LoVo (cell line): Measurements from ENCODE around the gene STAB2.

Experiments used
- DNase-seq: peaks from one replicate; pipeline ENCODE4 v3.0.0-alpha.2; 2016; ENCODE audit warnings: low spot score

STAB2 gene

GRCh38 chr12:103586791-103587370, at the start of gene STAB2:
TSS of gene STAB2 (plus strand) at chr12:103587273. CDS start at chr12:103587477, 204 bp downstream.
- DNase-seq = no peak

DNA sequence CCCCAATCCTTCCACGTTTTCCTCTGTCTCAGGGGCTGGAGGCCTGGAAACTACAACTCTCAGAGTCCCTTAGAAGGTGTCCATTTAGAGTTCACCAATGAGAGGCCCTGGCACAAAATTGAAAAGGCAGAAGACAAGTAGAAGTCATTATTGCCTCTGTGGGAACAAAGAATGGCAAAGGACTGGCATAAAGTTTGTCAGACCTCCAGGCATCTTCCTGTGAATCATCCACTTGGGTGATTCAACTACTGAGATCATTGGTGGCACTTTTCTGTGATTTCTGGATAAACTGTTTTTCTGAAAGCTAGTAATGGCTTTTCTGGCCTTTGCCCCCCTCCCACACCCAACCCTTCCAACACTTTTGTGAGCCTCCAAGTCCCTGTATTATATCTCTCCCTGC, 48.7 kb upstream of the STAB2 start:
- DNase-seq = no peak

DNA sequence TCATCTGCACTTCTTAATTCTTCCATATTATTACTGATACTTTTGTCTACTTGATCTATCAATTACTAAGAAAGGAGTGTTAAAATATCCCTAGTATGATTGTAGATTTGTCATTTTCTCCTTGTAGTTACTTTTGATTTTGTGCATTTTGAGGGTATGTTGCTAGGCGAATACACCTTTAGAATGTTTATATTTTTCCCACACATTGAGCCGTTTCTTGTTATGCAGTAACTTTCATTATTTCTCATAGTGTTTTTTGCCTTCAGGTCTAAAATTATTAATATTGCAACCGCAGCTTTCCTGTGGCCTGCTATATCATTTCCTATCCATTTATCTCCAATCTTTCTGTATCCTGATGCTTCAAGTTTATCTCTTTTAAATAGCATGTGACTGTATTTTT, 46.8 kb upstream of the STAB2 start:
- DNase-seq = no peak

DNA sequence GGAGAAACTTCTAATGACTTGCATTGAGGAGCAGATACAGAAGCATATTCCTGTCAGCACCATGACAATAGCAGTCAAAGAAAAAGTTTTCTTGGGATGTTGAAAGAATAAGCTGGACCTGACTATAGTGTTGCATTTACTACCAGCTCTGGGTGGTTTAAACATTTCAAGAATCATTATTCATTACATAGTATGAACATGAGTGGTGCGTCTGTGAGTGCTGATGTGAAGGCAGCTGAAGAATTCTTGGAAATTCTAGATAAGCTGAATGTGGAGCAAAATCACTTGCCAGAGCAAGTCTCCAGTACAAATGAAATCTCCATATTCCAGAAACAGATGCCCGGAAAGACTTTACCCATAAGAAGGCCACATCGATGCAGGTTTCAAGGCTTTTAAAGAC, 45.0 kb upstream of the STAB2 start:
- DNase-seq = no peak

DNA sequence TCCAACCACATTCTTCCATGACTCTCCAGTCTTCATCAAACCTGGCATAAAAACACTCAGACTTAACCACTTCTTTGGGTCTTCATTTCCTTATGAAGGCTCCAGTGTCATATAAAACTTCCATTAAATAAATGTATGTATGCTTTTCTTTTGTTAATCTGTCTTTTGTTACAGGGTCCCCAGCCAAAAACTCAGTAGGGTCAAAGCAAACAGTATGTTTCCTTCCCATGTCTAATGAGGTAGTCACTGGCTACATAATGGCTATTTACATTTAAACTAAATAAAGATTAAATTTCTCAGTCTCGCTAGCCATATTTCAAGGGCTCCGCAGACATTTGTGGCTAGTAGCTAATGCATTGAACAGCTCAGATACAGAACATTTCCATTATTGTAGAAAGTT, 40.1 kb upstream of the STAB2 start:
- no peak for DNase-seq

DNA sequence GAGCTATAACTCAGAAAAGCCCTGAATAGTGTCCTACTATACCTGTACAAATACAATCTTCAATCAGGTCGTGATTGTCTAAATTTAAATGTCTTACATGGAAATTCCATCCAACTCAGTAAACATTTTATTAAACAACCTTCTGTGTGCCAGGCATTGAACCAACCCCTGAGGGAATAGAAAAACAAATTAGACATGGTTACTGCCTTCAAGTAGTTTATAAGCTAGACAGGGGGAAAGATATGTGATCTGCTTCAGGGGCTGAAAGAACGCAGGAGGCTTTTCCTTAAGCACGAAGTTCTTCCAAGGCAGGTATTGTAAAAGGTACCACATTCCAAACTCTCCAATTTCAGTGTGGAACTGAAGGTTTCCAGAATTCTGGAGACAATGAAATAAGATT, 39.7 kb upstream of the STAB2 start:
- DNase-seq = no peak

DNA sequence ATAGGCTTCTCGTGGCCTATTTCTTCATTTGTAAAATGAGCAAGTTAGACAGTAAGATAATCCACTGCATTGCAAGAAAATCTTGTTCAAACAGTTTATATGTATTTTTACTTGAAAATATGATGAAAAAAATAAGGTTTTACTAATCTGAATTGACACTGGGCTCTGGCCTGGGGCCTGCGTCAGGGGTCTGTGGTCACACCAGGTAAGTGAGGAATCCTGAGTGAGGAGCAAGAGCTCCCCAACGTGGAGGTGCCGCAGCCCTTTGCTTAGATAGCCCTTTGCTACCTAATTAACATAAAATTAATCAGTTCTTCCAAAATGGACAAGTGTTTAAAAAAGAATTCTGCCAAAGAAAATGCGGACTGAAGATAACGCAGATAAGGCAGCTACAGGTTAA, 39.1 kb upstream of the STAB2 start:
- DNase-seq = no peak

DNA sequence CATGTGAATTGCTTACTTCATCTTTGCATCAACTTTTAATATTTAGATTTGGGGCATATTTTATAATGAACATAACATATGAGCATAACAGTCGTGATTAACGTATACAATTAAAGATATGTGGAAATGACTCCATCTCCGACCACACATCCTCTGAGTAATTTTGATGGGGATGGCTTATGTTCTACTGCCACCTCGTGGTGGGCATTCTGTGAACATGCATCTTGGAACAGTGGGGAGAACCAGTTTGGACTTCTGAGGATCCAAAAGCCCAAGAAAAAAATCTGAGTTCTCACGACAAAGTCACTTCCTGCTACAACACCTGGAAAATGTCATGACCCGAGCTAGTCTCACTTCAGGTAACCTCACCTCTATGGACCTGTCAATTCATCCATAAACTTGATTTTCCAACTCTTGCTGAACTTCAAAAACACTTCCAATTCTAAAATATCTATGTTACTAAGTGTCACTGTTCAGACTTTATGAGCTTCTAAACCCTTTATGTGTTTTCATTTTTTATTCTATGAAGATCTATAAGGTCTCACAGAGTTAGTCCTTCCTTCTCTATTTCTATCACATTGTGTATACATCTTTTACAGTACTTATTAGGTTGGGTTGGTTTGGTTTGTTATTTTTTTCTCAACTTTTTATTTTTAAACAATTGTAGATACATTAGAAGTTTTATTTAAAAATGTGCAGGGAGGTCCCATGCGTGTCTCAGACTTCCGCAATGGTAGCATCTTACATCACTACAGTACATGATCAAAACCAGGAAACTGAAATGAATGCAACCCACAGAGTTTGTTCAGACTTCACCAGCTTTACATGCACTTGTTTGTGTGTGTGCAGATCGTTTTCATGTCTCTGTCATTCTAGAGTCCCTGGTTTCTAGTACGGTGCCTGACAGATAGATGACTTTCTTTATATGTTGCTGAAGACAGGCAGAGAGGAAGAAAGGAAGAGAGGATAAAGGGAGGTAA, 38.2 kb upstream of the STAB2 start:
- peak; percentile 72 for DNase-seq

GRCh38 chr12:103556890-103557627, 30.0 kb upstream of the STAB2 start:
- no peak for DNase-seq

DNA sequence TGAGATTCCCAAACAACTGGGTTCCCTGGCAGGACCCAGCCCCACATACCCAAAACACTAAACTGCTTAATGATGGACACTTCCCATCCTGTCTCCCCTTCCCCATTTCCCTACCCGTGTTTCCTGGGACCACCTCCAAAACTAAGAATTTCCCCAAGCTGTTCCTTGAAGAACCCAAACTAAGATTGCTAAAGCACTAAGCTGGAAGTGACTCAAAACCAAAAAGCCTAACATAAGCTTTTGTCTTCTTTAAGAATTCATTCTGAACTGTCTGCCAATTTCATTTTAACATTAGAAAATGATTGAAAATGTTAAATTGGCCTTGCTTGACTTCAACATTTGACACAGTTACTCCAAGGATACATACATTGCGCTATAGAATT, 29.5 kb upstream of the STAB2 start:
- DNase-seq = no peak

- DNase-seq = no peak
These were observed 28.2 kb upstream of the STAB2 start for GRCh38 chr12:103558879-103559278.

GRCh38 chr12:103560604-103561101, 26.4 kb upstream of the STAB2 start:
- peak; percentile 88 for DNase-seq

- no peak for DNase-seq
These were observed 25.9 kb upstream of the STAB2 start for GRCh38 chr12:103561174-103561573.

DNA sequence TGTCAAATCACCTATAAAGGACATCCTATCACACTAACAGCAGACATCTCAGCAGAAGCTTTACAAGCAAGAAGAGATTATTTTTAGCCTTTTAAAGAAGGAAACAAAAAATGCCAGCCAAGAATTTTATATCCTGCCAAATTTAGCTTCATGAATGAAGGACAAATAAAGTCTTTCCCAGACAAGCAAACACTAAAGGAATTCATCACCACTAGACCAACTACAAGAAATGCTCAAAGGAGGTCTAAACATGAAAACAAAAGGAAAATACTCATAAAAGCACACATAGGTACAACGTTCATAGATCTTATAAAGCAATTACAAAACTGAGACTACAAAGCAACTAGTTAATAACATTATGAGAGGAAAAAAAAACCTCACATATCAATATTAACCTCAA, 20.7 kb upstream of the STAB2 start:
- DNase-seq = no peak

DNA sequence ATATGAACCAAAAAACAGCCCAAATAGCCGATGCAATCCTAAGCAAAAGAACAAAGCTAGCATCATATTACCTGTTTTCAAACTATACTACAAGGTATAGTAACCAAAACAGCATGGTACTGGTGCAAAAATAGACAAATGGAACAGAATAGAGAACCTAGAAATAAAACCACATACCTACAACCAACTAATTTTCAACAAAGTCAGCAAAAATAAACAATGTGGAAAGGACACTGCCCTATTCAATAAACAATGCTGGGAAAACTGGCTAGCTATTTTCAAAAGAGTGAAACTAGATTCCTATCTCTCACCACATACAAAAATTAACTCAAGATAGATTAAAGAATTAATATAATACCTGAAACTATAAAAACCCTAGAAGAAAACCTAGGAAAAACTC, 17.8 kb upstream of the STAB2 start:
- no peak for DNase-seq

DNA sequence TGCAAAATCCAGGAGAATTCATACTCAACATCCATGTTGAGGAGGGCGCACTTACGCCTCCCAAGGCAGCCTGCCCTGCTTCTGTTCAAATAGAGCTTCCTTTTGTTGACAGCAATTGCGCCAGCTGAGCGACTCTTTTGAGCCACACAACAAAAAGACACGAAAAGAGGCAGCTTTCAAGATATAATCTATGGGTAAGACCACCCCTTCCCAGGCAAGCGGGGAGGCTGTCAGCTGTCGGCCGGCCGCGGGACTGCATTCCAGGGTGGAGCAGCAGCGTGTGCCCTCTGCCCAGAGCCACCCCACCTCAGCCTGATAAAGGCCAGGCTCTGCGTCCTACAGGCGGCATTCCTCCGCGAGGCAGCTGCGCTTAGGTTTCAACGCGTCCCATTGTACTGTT, 15.8 kb upstream of the STAB2 start:
- DNase-seq = peak; percentile 9

GRCh38 chr12:103572312-103573045, 14.6 kb upstream of the STAB2 start:
- no peak for DNase-seq

GRCh38 chr12:103573185-103573584, 13.9 kb upstream of the STAB2 start:
- no peak for DNase-seq

GRCh38 chr12:103578926-103579325, 8.1 kb upstream of the STAB2 start:
- no peak for DNase-seq

DNA sequence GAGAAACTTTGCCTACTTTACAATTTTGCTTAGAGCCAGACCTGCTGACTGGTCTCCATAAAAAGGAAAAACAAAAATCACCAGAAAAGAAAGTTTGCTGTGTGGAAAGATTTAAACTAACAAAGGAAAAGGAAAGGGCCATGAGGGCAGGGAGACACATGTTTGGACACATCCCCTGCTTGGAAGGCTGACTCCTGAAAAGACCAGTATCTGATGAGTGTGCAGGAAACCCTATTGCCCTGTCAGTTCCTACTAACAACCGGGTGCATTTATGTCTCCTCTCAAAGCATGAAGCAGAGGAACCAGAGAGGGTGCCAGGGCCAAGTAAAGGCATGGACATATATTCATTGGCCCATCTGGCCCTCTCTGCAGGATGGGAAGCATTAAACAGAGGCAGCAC, 7.0 kb upstream of the STAB2 start:
- no peak for DNase-seq

GRCh38 chr12:103583008-103583407, 4.1 kb upstream of the STAB2 start:
- DNase-seq = no peak

DNA sequence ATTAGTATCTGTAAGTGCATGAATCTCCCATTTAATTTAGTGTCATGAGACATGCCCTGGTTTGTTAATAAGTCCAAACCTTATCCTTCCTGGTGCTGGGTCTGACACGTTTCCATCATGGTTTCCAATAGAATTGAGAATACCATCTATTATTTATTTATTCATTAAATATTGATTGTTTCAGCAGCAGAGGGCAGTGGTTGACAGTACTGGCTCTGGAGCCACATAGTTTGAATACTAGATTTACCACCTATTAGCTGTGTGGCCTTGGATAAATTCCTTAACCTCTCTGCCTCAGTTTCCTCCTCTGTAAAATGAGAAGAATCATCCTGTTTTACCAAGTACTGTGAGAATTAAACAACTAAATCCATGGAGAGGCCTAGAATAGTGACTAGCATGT, 941 bp upstream of the STAB2 start:
- no peak for DNase-seq
